Spleen (tissue), 11 donors: Measurements from ENCODE around the gene KRT20. TPM values are rescaled to one million over a fixed set of nuclear protein-coding genes. Genes with fewer than 3 reads are reported as not detected.

Experiments
- DNase-seq: peaks from one replicate; pipeline ENCODE4 v3.0.0-alpha.2; 2020
- H3K27ac ChIP-seq, 8 donors: fragments of 200-600 bp; sonication (generic) in 7 of 8; 1 replicate in 4 of 8; 2 replicates in 4 of 8; pipeline versions ENCODE4 v1.5.0 to v1.8.0; 2016 to 2021; ENCODE audit warnings: inconsistent platforms in 4 of 8, mild to moderate bottlenecking in 4 of 8, moderate library complexity in 1 of 8
- H3K27me3 ChIP-seq, 7 donors: fragments of 200-600 bp; sonication (generic) in 6 of 7; replicated peaks in 1 of 7; 1 replicate in 4 of 7; 2 replicates in 3 of 7; pipeline versions ENCODE4 v1.5.0 to v1.8.0; 2016 to 2021; ENCODE audit warnings: inconsistent platforms in 3 of 7, mild to moderate bottlenecking in 1 of 7
- H3K36me3 ChIP-seq, 6 donors: fragments of 200-600 bp; sonication (generic) in 5 of 6; 1 replicate in 4 of 6; 2 replicates in 2 of 6; pipeline versions ENCODE4 v1.5.0 to v1.8.0; 2016 to 2021; ENCODE audit warnings: inconsistent platforms in 2 of 6
- H3K4me1 ChIP-seq, 6 donors: fragments of 200-600 bp; sonication (generic) in 5 of 6; 1 replicate in 3 of 6; 2 replicates in 3 of 6; pipeline versions ENCODE4 v1.5.0 to v1.8.0; 2016 to 2021; ENCODE audit warnings: inconsistent platforms in 3 of 6
- H3K4me3 ChIP-seq, 8 donors: fragments of 200-600 bp; sonication (generic) in 7 of 8; 1 replicate in 4 of 8; 2 replicates in 4 of 8; pipeline versions ENCODE4 v1.5.0 to v1.8.0; 2016 to 2021; ENCODE audit warnings: inconsistent platforms in 4 of 8, mild to moderate bottlenecking in 4 of 8, moderate library complexity in 2 of 8
- H3K9me3 ChIP-seq, 8 donors: fragments of 200-600 bp; sonication (generic) in 7 of 8; 1 replicate in 4 of 8; 2 replicates in 4 of 8; pipeline versions ENCODE4 v1.5.0 to v1.8.0; 2016 to 2021; ENCODE audit warnings: inconsistent platforms in 4 of 8
- CTCF ChIP-seq, 11 experiments: fragments of 200-600 bp in 7 of 11; fragments of 450-650 bp in 4 of 11; sonication (generic) in 4 of 11; IDR thresholded peaks in 8 of 11; conservative IDR thresholded peaks in 3 of 11; 1 replicate in 7 of 11; 2 replicates in 4 of 11; pipeline versions ENCODE4 v1.4.0 to v1.8.0; 2016 to 2021; ENCODE audit warnings: antibody characterized with exemption in 11 of 11, inconsistent platforms in 4 of 11, mild to moderate bottlenecking in 1 of 11
- POLR2A ChIP-seq, 3 donors: fragments of 450-650 bp; IDR thresholded peaks; one replicate each; pipeline ENCODE4 v1.5.1; 2017; ENCODE audit warnings: antibody characterized with exemption in 3 of 3, mild to moderate bottlenecking in 1 of 3
- POLR2AphosphoS5 ChIP-seq, 3 donors: sonication (generic); formaldehyde crosslinking; IDR thresholded peaks; one replicate each; pipeline ENCODE4 v1.5.1; 2017; ENCODE audit warnings: antibody characterized with exemption in 3 of 3
- WGBS, 5 donors: extraction: QIAGEN DNeasy Blood & Tissue Kit in 3 of 5; methylation state at CpG; one replicate each; pipeline versions ENCODE4 v1.1.5 to v1.1.7; 2013 to 2018; 5-methylcytosine and 5-hydroxymethylcytosine counted together
- intact Hi-C: fragments of 100-400 bp; cut with DNase I; formaldehyde crosslinking; loops from one replicate; pipeline ENCODE4 v1.15.0; 2023; ENCODE audit warnings: low total_unique reads
- polyA plus RNA-seq, 3 donors: library from polyadenylated mRNA; stranded (reverse); fragments of 200-250 nt; gene quantifications; one replicate each; pipeline ENCODE4 v1.2.1, GENCODE V29; 2013
- total RNA-seq, 7 donors: library from RNA; depleted of rRNA in 3 of 7; stranded (reverse); fragments of >200 nt in 3 of 7; fragmentation: NEBNext Ultra II Directional in 4 of 7; extraction: Animal tissue kit (Norgen Biotek cat#: 25700) in 4 of 7; gene quantifications; one replicate each; pipeline versions ENCODE4 v1.1.0 to v1.2.1, GENCODE V29; 2016 to 2021
- donor health status: healthy with polysubstance abuse.
- donor health status: DM: no; HTN: no; CAD: no; lungs with moderate emphysema.
- donor health status: DM: no; HTN: no; CAD: no.
- donor health status: Bipolar disorder and iron deficiency.
- donor health status: healthy.
- donor health status: DM: no; HTN: no; CAD: no.
- donor health status: DM: yes; HTN: yes; CAD: no.

The KRT20 gene
- total and polyA plus RNA-seq, 10 donors: 0.07 to 0.45 TPM; not detected in 8

GRCh38 chr17:40854175-40854814 is 30.7 kb downstream of the KRT20 start:
- intact Hi-C loops: no loop called here
- H3K27me3 ChIP-seq: peaks cover 0 to 22% (median 0%) of the 10 kb centered on the region in 7 donors
- no peaks in the 10 kb centered on the region for H3K36me3 ChIP-seq
- TF ChIP-seq POLR2AphosphoS5 (IDR thresholded peaks at IDR 0.05) (no peak), POLR2A (IDR thresholded peaks at IDR 0.05) (no peak), CTCF (IDR thresholded peaks at IDR 0.05 in 8 of 11, conservative IDR thresholded peaks at IDR 0.05 in 3 of 11) (no peak)
- peaks cover 0 to 4% (median 0%) of the 10 kb centered on the region in 6 donors for H3K4me1 ChIP-seq
- no peak overlapping the region for H3K27ac ChIP-seq
- H3K4me3 ChIP-seq: no peak overlapping the region
- WGBS, 5 donors: 62 to 92% (median 68%) methylated on average over 6 of the region's 6 CpGs
- no peak for DNase-seq
- H3K9me3 ChIP-seq: no peaks in the 10 kb centered on the region

- TF ChIP-seq POLR2A (IDR thresholded peaks at IDR 0.05): no peak
- no peak for TF ChIP-seq CTCF (IDR thresholded peaks at IDR 0.05 in 8 of 11, conservative IDR thresholded peaks at IDR 0.05 in 3 of 11)
- no peak for TF ChIP-seq POLR2AphosphoS5 (IDR thresholded peaks at IDR 0.05)
- Histone ChIP-seq H3K27me3 (peaks cover 0 to 28% (median 0%) of the 10 kb centered on the region in 7 donors), H3K27ac (no peak overlapping the region), H3K36me3 (no peaks in the 10 kb centered on the region), H3K4me3 (no peak overlapping the region), H3K4me1 (peaks cover 0 to 4% (median 0%) of the 10 kb centered on the region in 6 donors), H3K9me3 (no peaks in the 10 kb centered on the region)
- intact Hi-C loops: no loop called here
- DNase-seq: no peak
- 46 to 79% (median 75%) methylated on average over 1 of the region's 1 CpG for WGBS, 5 donors
Observed at GRCh38 chr17:40852364-40852763, 32.7 kb downstream of the KRT20 start.

GRCh38 chr17:40850293-40850972 is 34.6 kb downstream of the KRT20 start:
- intact Hi-C loops: no loop called here
- DNase-seq: no peak
- no peaks in the 10 kb centered on the region for H3K36me3 ChIP-seq
- no peaks in the 10 kb centered on the region for H3K4me1 ChIP-seq
- WGBS, 5 donors: 81 to 95% (median 83%) methylated on average over 3 of the region's 3 CpGs
- peaks cover 0 to 33% (median 0%) of the 10 kb centered on the region in 7 donors for H3K27me3 ChIP-seq
- H3K9me3 ChIP-seq: no peaks in the 10 kb centered on the region
- H3K27ac ChIP-seq: no peak overlapping the region
- no peak overlapping the region for H3K4me3 ChIP-seq
- TF ChIP-seq CTCF (IDR thresholded peaks at IDR 0.05 in 8 of 11, conservative IDR thresholded peaks at IDR 0.05 in 3 of 11) (no peak), POLR2AphosphoS5 (IDR thresholded peaks at IDR 0.05) (no peak), POLR2A (IDR thresholded peaks at IDR 0.05) (no peak)

GRCh38 chr17:40849723-40850122 is 35.3 kb downstream of the KRT20 start:
- no peak overlapping the region for H3K27ac ChIP-seq
- TF ChIP-seq POLR2A (IDR thresholded peaks at IDR 0.05) (no peak), POLR2AphosphoS5 (IDR thresholded peaks at IDR 0.05) (no peak), CTCF (IDR thresholded peaks at IDR 0.05 in 8 of 11, conservative IDR thresholded peaks at IDR 0.05 in 3 of 11) (no peak)
- no peaks in the 10 kb centered on the region for H3K9me3 ChIP-seq
- no peak overlapping the region for H3K4me3 ChIP-seq
- no peak for DNase-seq
- no peaks in the 10 kb centered on the region for H3K36me3 ChIP-seq
- intact Hi-C loops: no loop called here
- no peaks in the 10 kb centered on the region for H3K4me1 ChIP-seq
- WGBS, 5 donors: 89 to 94% (median 92%) methylated on average over 4 of the region's 4 CpGs
- H3K27me3 ChIP-seq: peaks cover 0 to 31% (median 0%) of the 10 kb centered on the region in 7 donors
